Cardiac fibroblast (primary cell): ENCODE data around the gene MYOM1.

Experiments
- DNase-seq, 2 donors: peaks; one replicate each; pipeline versions ENCODE4 v3.0.0 to v3.0.0-alpha.2; 2010; ENCODE audit warnings: low read depth in 2 of 2
- H3K4me3 ChIP-seq, 2 donors: replicated peaks in 1 of 2; 1 replicate in 1 of 2; 2 replicates in 1 of 2; pipeline ENCODE4 v1.5.1; 2011; ENCODE audit warnings: low read depth in 2 of 2, low read length in 2 of 2, mild to moderate bottlenecking in 2 of 2, moderate library complexity in 1 of 2
- CTCF ChIP-seq: IDR thresholded peaks from one replicate; pipeline ENCODE4 v1.5.1; 2011; ENCODE audit warnings: low read depth, mild to moderate bottlenecking, low read length, inconsistent platforms

The MYOM1 gene

GRCh38 chr18:3086871-3087270 lies 132.9 kb downstream of the MYOM1 start:
- H3K4me3 ChIP-seq: no peak overlapping the region
- no peak for TF ChIP-seq CTCF
- no peak for DNase-seq

GRCh38 chr18:3085612-3086011 lies 134.2 kb downstream of the MYOM1 start:
- no peak for DNase-seq
- no peak overlapping the region for H3K4me3 ChIP-seq
- no peak for TF ChIP-seq CTCF

- DNase-seq: no peak
- no peak for TF ChIP-seq CTCF
Measured at GRCh38 chr18:3084206-3084605, 135.6 kb downstream of the MYOM1 start.

GRCh38 chr18:3083766-3084165 lies 136.0 kb downstream of the MYOM1 start:
- peak in 1 of 2 donors; percentile 11 for DNase-seq
- H3K4me3 ChIP-seq: no peak overlapping the region
- TF ChIP-seq CTCF: no peak

More at GRCh38 chr18:3084206-3084605, 135.6 kb downstream of the MYOM1 start:
- no peak overlapping the region for H3K4me3 ChIP-seq

- DNase-seq: no peak
- H3K4me3 ChIP-seq: no peak overlapping the region
- no peak for TF ChIP-seq CTCF
Measured at GRCh38 chr18:3081584-3081991, 138.2 kb downstream of the MYOM1 start.

GRCh38 chr18:3079653-3080052 lies 140.1 kb downstream of the MYOM1 start:
- TF ChIP-seq CTCF: no peak
- no peak overlapping the region for H3K4me3 ChIP-seq
- no peak for DNase-seq

GRCh38 chr18:3075491-3075890 lies 144.3 kb downstream of the MYOM1 start:
- DNase-seq: no peak
- no peak overlapping the region for H3K4me3 ChIP-seq
- no peak for TF ChIP-seq CTCF
